GM12878 (cell line): Measurements from ENCODE around the gene NSUN2. TPM values are rescaled to one million over a fixed set of nuclear protein-coding genes. Genes with fewer than 3 reads are reported as not detected.

ENCODE experiments used
- ATAC-seq: fragments of 200-7000 bp; cut with Tn5 transposase; 3 replicates; pipeline ENCODE4 v1.9.1; 2020; ENCODE audit warnings: mild to moderate bottlenecking, moderate library complexity
- BruUV-seq: library from RNA; stranded (reverse); fragments of 400-500 nt; replicated peaks from 2 replicates; lab custom pipeline; 2021; lab: Mats Ljungman, UMichigan
- CTCF ChIA-PET: fragments of 300-600 bp; sonication (Branson Sonifier 250); formaldehyde crosslinking; extraction: SDS; loops from one replicate; lab custom pipeline; 2021; ENCODE audit warnings: inconsistent platforms; lab: Yijun Ruan, JAX
- POLR2A ChIA-PET: fragments of 350-600 bp; formaldehyde crosslinking; extraction: SDS; loops from one replicate; lab custom pipeline; 2021; ENCODE audit warnings: inconsistent platforms; lab: Charles Lee
- RAD21 ChIA-PET: fragments of 300-600 bp; sonication (Branson Sonifier 250); formaldehyde crosslinking; loops from one replicate; lab custom pipeline; 2023; ENCODE audit warnings: antibody characterized with exemption; ENCODE audit not compliant: unreplicated experiment; lab: Charles Lee
- SMC1A ChIA-PET: fragments of 300-600 bp; sonication (Branson Sonifier 250); formaldehyde crosslinking; loops from one replicate; lab custom pipeline; 2023; ENCODE audit not compliant: unreplicated experiment, uncharacterized antibody; lab: Charles Lee
- DNase-seq: peaks from one replicate; pipeline ENCODE4 v3.0.0-alpha.2; 2011; ENCODE audit warnings: low read depth, low spot score
- FAIRE-seq: peaks from 3 replicates; lab custom pipeline; 2011; peaks lifted over from hg19 to GRCh38; lab: Jason Lieb, UNC
- H2AFZ ChIP-seq: 2 replicates; pipeline ENCODE4 v1.6.0; 2011; ENCODE audit warnings: low read depth, low read length, control low read depth; ENCODE audit not compliant: control insufficient read depth
- H3K27ac ChIP-seq: 2 replicates; pipeline ENCODE4 v1.5.1; 2011; ENCODE audit warnings: control low read depth; ENCODE audit not compliant: control insufficient read depth, insufficient read depth
- H3K27me3 ChIP-seq, 2 experiments: replicated peaks in 1 of 2; 2 replicates each; pipeline versions ENCODE4 v1.6.0 to v1.6.1; 2011; ENCODE audit warnings: low read length in 1 of 2; ENCODE audit not compliant: control insufficient read depth in 2 of 2, insufficient read depth in 2 of 2
- H3K36me3 ChIP-seq, 2 experiments: 2 replicates each; pipeline ENCODE4 v1.5.1; 2011; ENCODE audit warnings: low read length in 1 of 2; ENCODE audit not compliant: control insufficient read depth in 2 of 2, insufficient read depth in 2 of 2
- H3K4me1 ChIP-seq: 2 replicates; pipeline ENCODE4 v1.6.1; 2011; ENCODE audit warnings: mild to moderate bottlenecking, low read length, moderate library complexity, mixed read lengths; ENCODE audit not compliant: control insufficient read depth, insufficient read depth
- H3K4me2 ChIP-seq: 2 replicates; pipeline ENCODE4 v1.6.0; 2011; ENCODE audit warnings: control low read depth; ENCODE audit not compliant: control insufficient read depth, insufficient read depth
- H3K4me3 ChIP-seq: fragments of 200-600 bp; sonication (generic); 2 replicates; pipeline ENCODE4 v1.5.1; 2016
- H3K79me2 ChIP-seq: 2 replicates; pipeline ENCODE4 v1.6.0; 2011; ENCODE audit warnings: low read length; ENCODE audit not compliant: control insufficient read depth, insufficient read depth
- H3K9ac ChIP-seq: 2 replicates; pipeline ENCODE4 v1.8.0; 2011; ENCODE audit warnings: low read length, control low read depth, mixed read lengths; ENCODE audit not compliant: control insufficient read depth, insufficient read depth
- H3K9me3 ChIP-seq: replicated peaks from 3 replicates; pipeline ENCODE4 v1.5.1; 2011; ENCODE audit warnings: mild to moderate bottlenecking, low read length; ENCODE audit not compliant: control insufficient read depth, insufficient read depth
- H4K20me1 ChIP-seq: 2 replicates; pipeline ENCODE4 v1.6.0; 2011; ENCODE audit not compliant: control insufficient read depth, insufficient read depth
- ASH2L ChIP-seq: fragments of 300-600, 200-600 bp; sonication (generic); IDR thresholded peaks from 2 replicates; pipeline ENCODE4 v1.6.1; 2017; ENCODE audit warnings: low read depth, mild to moderate bottlenecking, borderline replicate concordance
- CBX5 ChIP-seq: sonication (generic); IDR thresholded peaks from 2 replicates; pipeline ENCODE4 v1.6.1; 2016; ENCODE audit warnings: low read depth, moderate library complexity, mild to moderate bottlenecking, inconsistent platforms
- ETV6 ChIP-seq, 2 experiments: fragments of 450-650 bp in 1 of 2; IDR thresholded peaks in 1 of 2; conservative IDR thresholded peaks in 1 of 2; 2 replicates each; pipeline ENCODE4 v1.6.1; 2014; ENCODE audit warnings: antibody characterized with exemption in 1 of 2, borderline replicate concordance in 1 of 2, low read depth in 1 of 2, mild to moderate bottlenecking in 1 of 2, moderate library complexity in 1 of 2
- EZH2 ChIP-seq: IDR thresholded peaks from 2 replicates; pipeline ENCODE4 v1.6.1; 2012; ENCODE audit warnings: low read depth, mild to moderate bottlenecking, control low read depth, inconsistent platforms, low read length, borderline replicate concordance; ENCODE audit not compliant: control insufficient read depth
- HDAC6 ChIP-seq: fragments of 200-600 bp; sonication (generic); IDR thresholded peaks from one replicate; pipeline ENCODE4 v1.8.0; 2017; ENCODE audit warnings: antibody characterized with exemption; ENCODE audit not compliant: unreplicated experiment
- IRF4 ChIP-seq: IDR thresholded peaks from 2 replicates; pipeline ENCODE4 v1.6.1; 2011; ENCODE audit warnings: low read depth, low read length
- PML ChIP-seq: IDR thresholded peaks from 2 replicates; pipeline ENCODE4 v1.6.1; 2012; ENCODE audit warnings: low read length, inconsistent platforms
- POLR2A ChIP-seq: IDR thresholded peaks from 2 replicates; pipeline ENCODE4 v1.6.1; 2011; ENCODE audit warnings: low read depth, mild to moderate bottlenecking, low read length
- RELA ChIP-seq: fragments of 450-650 bp; IDR thresholded peaks from 2 replicates; pipeline ENCODE4 v1.8.0; 2014; ENCODE audit warnings: borderline replicate concordance; ENCODE audit not compliant: partially characterized antibody
- RFX5 ChIP-seq: IDR thresholded peaks from 2 replicates; pipeline ENCODE4 v1.6.1; 2011; ENCODE audit warnings: low read depth, low read length, improper control_type of control experiment
- SMAD1 ChIP-seq: fragments of 450-650 bp; IDR thresholded peaks from 2 replicates; pipeline ENCODE4 v1.6.1; 2018; ENCODE audit warnings: mild to moderate bottlenecking, low read depth; ENCODE audit not compliant: partially characterized antibody
- SP1 ChIP-seq: IDR thresholded peaks from one replicate; pipeline ENCODE4 v1.6.1; 2011; ENCODE audit warnings: low read depth, low read length
- WGBS: methylation state at CpG from one replicate; pipeline ENCODE4 v1.1.6; 2016; ENCODE audit warnings: low lambda C conversion rate; ENCODE audit not compliant: insufficient replicate concordance, insufficient coverage; ENCODE audit errors: missing lambda C conversion rate; 5-methylcytosine and 5-hydroxymethylcytosine counted together
- in situ Hi-C: fragments of 300-500 bp; cut with MboI; formaldehyde crosslinking; loops from 9 replicates; pipeline ENCODE4 v1.14.3; 2018; ENCODE audit warnings: mixed read lengths
- intact Hi-C: fragments of 100-400 bp; cut with micrococcal nuclease; formaldehyde crosslinking; loops from one replicate; pipeline ENCODE4 v1.14.2; 2022; ENCODE audit not compliant: unreplicated experiment
- polyA plus RNA-seq, 11 experiments: library from polyadenylated mRNA; depleted of rRNA in 4 of 11; unstranded in 6 of 11; stranded (reverse) in 5 of 11; fragments of >200 nt; fragmentation: Nextera tagmentation in 4 of 11; fragmentation: Illumina TruSeq in 1 of 11; extraction: Ambion mirVana in 4 of 11; extraction: Trizol in 1 of 11; gene quantifications; 1 replicate in 1 of 11; 2 replicates in 10 of 11; pipeline versions ENCODE4 v1.2.1 to v1.2.3, GENCODE V29; 2011 to 2016; ENCODE audit warnings: inconsistent platforms in 2 of 11, missing spikeins in 2 of 11, low read depth in 1 of 11
- total RNA-seq, 4 experiments: library from RNA; depleted of rRNA in 3 of 4; stranded (reverse); fragments of >200 nt in 3 of 4; fragmentation: Illumina TruSeq in 1 of 4; extraction: Trizol in 1 of 4; gene quantifications; 2 replicates each; pipeline versions ENCODE4 v1.2.1 to v1.2.3, GENCODE V29; 2013 to 2021

The NSUN2 gene
- total and polyA plus RNA-seq, 10 of the 15 experiments (the other 5 are each of a cell fraction or from before 2014, with no cell fraction given) = 8.0 to 112 (median 91.1) TPM

DNA sequence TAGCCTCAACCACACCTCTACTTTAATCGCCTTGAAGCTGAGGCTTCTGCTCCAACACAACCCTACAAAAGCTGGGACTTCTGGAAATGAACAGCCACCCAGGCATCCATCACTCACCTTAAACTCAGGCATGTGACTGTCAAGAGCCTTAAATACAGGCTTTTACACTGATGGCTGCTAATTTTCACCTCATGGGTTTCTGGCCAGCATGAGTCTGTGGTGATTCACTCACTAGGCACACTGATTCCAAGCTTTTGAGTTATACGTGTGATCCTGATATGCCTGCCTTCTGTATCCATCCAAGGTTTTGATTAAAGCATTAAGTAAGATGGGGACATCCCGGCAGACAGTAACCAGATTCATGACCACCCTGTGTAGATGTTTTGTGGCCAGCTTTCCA, 8.9 kb downstream of the NSUN2 start:
- FAIRE-seq = no peak
- H3K27ac ChIP-seq = no peak overlapping the region
- no TSS peak for BruUV-seq
- H3K4me2 ChIP-seq = no peak overlapping the region
- DNase-seq = no peak
- ChIA-PET CTCF (no interaction called here), SMC1A (interaction anchor here (1.2 to 1.5 kb wide), 2 partner anchors 9 kb away, joined by 3 to 4 read pairs; partner anchors contain the start of genes NSUN2 and SRD5A1), POLR2A (no interaction called here), RAD21 (interaction anchor here (1.3 kb wide), 1 partner anchor 122 kb away, joined by 3 read pairs; no protein-coding TSS in a partner anchor)
- WGBS = 100% methylated on average over 3 of the region's 3 CpGs
- in situ Hi-C loops (no loop called here), intact Hi-C loops (no loop called here)
- no peak overlapping the region for H3K4me3 ChIP-seq
- no peaks in the 10 kb centered on the region; the same call in 1 of the 2 replicates for H4K20me1 ChIP-seq
- peaks cover 16 to 47% of the 10 kb centered on the region in 2 experiments for H3K36me3 ChIP-seq
- H3K4me1 ChIP-seq = no peaks in the 10 kb centered on the region
- no peak; the same call in 2 of the 3 replicates for ATAC-seq
- no peak overlapping the region for H2AFZ ChIP-seq
- no peaks in the 10 kb centered on the region for H3K27me3 ChIP-seq
- H3K79me2 ChIP-seq = peaks cover 22% of the 10 kb centered on the region
- no peak for TF ChIP-seq PML
- TF ChIP-seq ETV6 (conservative IDR thresholded peaks at IDR 0.05 in 1 of 2, IDR thresholded peaks at IDR 0.05 in 1 of 2; ENCODE audit: borderline replicate concordance in 1 of 2, low read depth in 1 of 2) = no peak
- no peak for TF ChIP-seq HDAC6
- TF ChIP-seq RFX5 = no peak
- no peak for TF ChIP-seq RELA
- no peak for TF ChIP-seq SP1
- no peak for TF ChIP-seq POLR2A
- no peak for TF ChIP-seq ASH2L
- no peak for TF ChIP-seq CBX5
- TF ChIP-seq EZH2 = no peak
- no peak for TF ChIP-seq SMAD1
- no peak for TF ChIP-seq IRF4
- no peak overlapping the region for H3K9ac ChIP-seq
- H3K9me3 ChIP-seq = peaks cover 29% of the 10 kb centered on the region; the same call in 2 of the 3 replicates
